ENCODE results near the gene SYT1.
A peak's percentile ranks its signal among the peaks of the same experiment; 100 is the strongest.

Gene SYT1

GRCh38 chr12:79452906-79453305, 588.3 kb downstream of the SYT1 start:
- Histone ChIP-seq H3K36me3 (ENCODE audit: control insufficient read depth, insufficient read depth, low read length) (0 out of 2 replicates have a peak, but pooled peaks cover 3% of the 10 kb centered on the region), H3K27ac (ENCODE audit: low read depth, low read length) (no peak overlapping the region), H3K9me3 (ENCODE audit: control insufficient read depth, insufficient read depth, low read depth, low read length) (no peaks in the 10 kb centered on the region), H3K4me1 (ENCODE audit: control insufficient read depth, insufficient read depth, low read length) (peaks cover 23% of the 10 kb centered on the region), H3K9ac (ENCODE audit: low read length) (no peak overlapping the region), H3K27me3 (ENCODE audit: control insufficient read depth, insufficient read depth, low read length) (no peaks in the 10 kb centered on the region), H3K4me3 (ENCODE audit: low read depth, low read length) (no peak overlapping the region)

GRCh38 chr12:79453820-79454219, 589.2 kb downstream of the SYT1 start:
- Histone ChIP-seq H3K4me1 (ENCODE audit: control insufficient read depth, insufficient read depth, low read length) (peaks cover 23% of the 10 kb centered on the region), H3K9ac (ENCODE audit: low read length) (no peak overlapping the region), H3K27me3 (ENCODE audit: control insufficient read depth, insufficient read depth, low read length) (no peaks in the 10 kb centered on the region), H3K4me3 (ENCODE audit: low read depth, low read length) (no peak overlapping the region), H3K36me3 (ENCODE audit: control insufficient read depth, insufficient read depth, low read length) (0 out of 2 replicates have a peak, but pooled peaks cover 1% of the 10 kb centered on the region), H3K9me3 (ENCODE audit: control insufficient read depth, insufficient read depth, low read depth, low read length) (no peaks in the 10 kb centered on the region), H3K27ac (ENCODE audit: low read depth, low read length) (peak overlapping the region; percentile 13; the same call in 1 of the 2 replicates)

- Histone ChIP-seq H3K9ac (ENCODE audit: low read length) (no peak overlapping the region), H3K27ac (ENCODE audit: low read depth, low read length) (peak overlapping the region; percentile 13; the same call in 1 of the 2 replicates), H3K4me1 (ENCODE audit: control insufficient read depth, insufficient read depth, low read length) (peaks cover 23% of the 10 kb centered on the region), H3K36me3 (ENCODE audit: control insufficient read depth, insufficient read depth, low read length) (no peaks in the 10 kb centered on the region), H3K9me3 (ENCODE audit: control insufficient read depth, insufficient read depth, low read depth, low read length) (no peaks in the 10 kb centered on the region), H3K4me3 (ENCODE audit: low read depth, low read length) (no peak overlapping the region), H3K27me3 (ENCODE audit: control insufficient read depth, insufficient read depth, low read length) (no peaks in the 10 kb centered on the region)
Measured at GRCh38 chr12:79454338-79454843, 589.8 kb downstream of the SYT1 start.

GRCh38 chr12:79455286-79455685, 590.7 kb downstream of the SYT1 start:
- Histone ChIP-seq H3K27ac (ENCODE audit: low read depth, low read length) (no peak overlapping the region), H3K9ac (ENCODE audit: low read length) (no peak overlapping the region), H3K4me3 (ENCODE audit: low read depth, low read length) (no peak overlapping the region), H3K4me1 (ENCODE audit: control insufficient read depth, insufficient read depth, low read length) (peaks cover 23% of the 10 kb centered on the region), H3K36me3 (ENCODE audit: control insufficient read depth, insufficient read depth, low read length) (no peaks in the 10 kb centered on the region), H3K27me3 (ENCODE audit: control insufficient read depth, insufficient read depth, low read length) (no peaks in the 10 kb centered on the region), H3K9me3 (ENCODE audit: control insufficient read depth, insufficient read depth, low read depth, low read length) (no peaks in the 10 kb centered on the region)

GRCh38 chr12:79482323-79482722, 617.7 kb downstream of the SYT1 start:
- Histone ChIP-seq H3K36me3 (ENCODE audit: control insufficient read depth, insufficient read depth, low read length) (no peaks in the 10 kb centered on the region), H3K9ac (ENCODE audit: low read length) (no peak overlapping the region), H3K9me3 (ENCODE audit: control insufficient read depth, insufficient read depth, low read depth, low read length) (peaks cover 3% of the 10 kb centered on the region), H3K4me1 (ENCODE audit: control insufficient read depth, insufficient read depth, low read length) (peaks cover 14% of the 10 kb centered on the region), H3K4me3 (ENCODE audit: low read depth, low read length) (no peak overlapping the region), H3K27ac (ENCODE audit: low read depth, low read length) (no peak overlapping the region), H3K27me3 (ENCODE audit: control insufficient read depth, insufficient read depth, low read length) (no peaks in the 10 kb centered on the region)

GRCh38 chr12:79482921-79483320, 618.3 kb downstream of the SYT1 start:
- Histone ChIP-seq H3K4me1 (ENCODE audit: control insufficient read depth, insufficient read depth, low read length) (peaks cover 14% of the 10 kb centered on the region), H3K27ac (ENCODE audit: low read depth, low read length) (no peak overlapping the region), H3K9me3 (ENCODE audit: control insufficient read depth, insufficient read depth, low read depth, low read length) (peaks cover 3% of the 10 kb centered on the region), H3K9ac (ENCODE audit: low read length) (no peak overlapping the region), H3K27me3 (ENCODE audit: control insufficient read depth, insufficient read depth, low read length) (no peaks in the 10 kb centered on the region), H3K36me3 (ENCODE audit: control insufficient read depth, insufficient read depth, low read length) (no peaks in the 10 kb centered on the region), H3K4me3 (ENCODE audit: low read depth, low read length) (no peak overlapping the region)

- Histone ChIP-seq H3K4me3 (ENCODE audit: low read depth, low read length) (no peak overlapping the region), H3K27ac (ENCODE audit: low read depth, low read length) (no peak overlapping the region), H3K9ac (ENCODE audit: low read length) (no peak overlapping the region), H3K27me3 (ENCODE audit: control insufficient read depth, insufficient read depth, low read length) (no peaks in the 10 kb centered on the region), H3K9me3 (ENCODE audit: control insufficient read depth, insufficient read depth, low read depth, low read length) (peaks cover 3% of the 10 kb centered on the region), H3K36me3 (ENCODE audit: control insufficient read depth, insufficient read depth, low read length) (no peaks in the 10 kb centered on the region), H3K4me1 (ENCODE audit: control insufficient read depth, insufficient read depth, low read length) (peaks cover 14% of the 10 kb centered on the region)
Measured at GRCh38 chr12:79486154-79486553, 621.6 kb downstream of the SYT1 start.

GRCh38 chr12:79487386-79488110, 623.0 kb downstream of the SYT1 start:
- Histone ChIP-seq H3K27ac (ENCODE audit: low read depth, low read length) (no peak overlapping the region), H3K27me3 (ENCODE audit: control insufficient read depth, insufficient read depth, low read length) (no peaks in the 10 kb centered on the region), H3K4me1 (ENCODE audit: control insufficient read depth, insufficient read depth, low read length) (peaks cover 6% of the 10 kb centered on the region), H3K9me3 (ENCODE audit: control insufficient read depth, insufficient read depth, low read depth, low read length) (peaks cover 3% of the 10 kb centered on the region), H3K36me3 (ENCODE audit: control insufficient read depth, insufficient read depth, low read length) (no peaks in the 10 kb centered on the region), H3K9ac (ENCODE audit: low read length) (no peak overlapping the region), H3K4me3 (ENCODE audit: low read depth, low read length) (no peak overlapping the region)
